GM18498 (cell line): Measurements from ENCODE around the gene MEG3.

Experiments used
- ATAC-seq: cut with Tn5 transposase; IDR thresholded peaks from one replicate; pipeline ENCODE4 v1.9.1; 2021; ENCODE audit warnings: mild to moderate bottlenecking, moderate library complexity; ENCODE audit not compliant: unreplicated experiment

Gene MEG3

DNA sequence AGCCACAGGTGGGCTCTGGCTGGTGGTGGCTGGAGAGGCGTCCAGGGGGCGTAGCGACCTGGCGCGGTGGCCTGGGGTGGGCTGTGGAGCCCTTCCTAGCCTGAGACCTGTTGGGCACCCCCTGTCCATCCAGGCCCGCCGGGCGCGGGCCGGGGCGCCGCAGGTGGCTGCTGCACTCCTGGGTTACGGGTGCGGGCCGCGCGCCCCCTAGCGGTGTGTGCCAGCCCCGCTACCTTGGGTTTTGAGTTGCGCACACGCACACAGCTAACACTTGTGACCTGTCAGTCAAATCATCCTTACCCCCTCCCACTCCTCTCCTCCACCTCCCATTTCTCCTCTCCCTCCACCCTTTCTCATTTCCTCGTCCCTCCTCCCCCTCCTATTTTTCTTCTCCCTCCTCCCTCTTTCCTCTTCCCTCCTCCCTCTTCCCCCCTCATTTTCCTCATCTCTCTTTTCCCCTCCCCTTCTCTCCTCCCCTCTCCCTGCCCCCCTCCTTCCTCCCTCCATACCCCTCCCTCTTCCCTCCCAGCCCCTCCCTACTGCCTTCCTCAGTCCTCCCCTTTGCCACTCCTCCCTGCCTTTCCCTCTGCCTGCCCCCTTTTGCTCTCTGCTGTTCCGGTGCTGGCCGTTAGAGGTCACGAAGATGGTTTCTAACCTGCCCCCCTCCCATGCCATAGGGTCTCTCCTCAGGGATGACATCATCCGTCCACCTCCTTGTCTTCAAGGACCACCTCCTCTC is 2.3 kb downstream of the MEG3 start:
- ATAC-seq: no peak

DNA sequence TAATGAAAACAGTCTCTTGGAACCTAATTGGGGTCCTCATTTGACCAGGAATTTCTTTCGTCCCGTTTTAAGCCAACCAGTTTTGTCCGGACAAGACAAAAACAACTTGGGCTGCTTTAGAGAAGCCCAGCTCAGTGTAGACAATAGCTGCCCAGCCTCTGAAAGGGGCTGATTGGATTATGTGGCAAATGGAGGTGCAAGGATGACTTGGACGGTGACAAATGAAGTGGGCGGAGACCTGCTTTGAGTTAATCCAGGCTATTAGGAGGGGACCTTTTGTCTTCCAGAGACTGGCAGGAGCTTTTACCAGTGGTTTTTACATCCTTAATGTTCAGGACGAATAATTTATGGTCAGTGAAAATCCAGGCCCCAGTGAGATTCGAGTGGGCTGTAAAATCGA is 4.8 kb downstream of the MEG3 start:
- ATAC-seq: no peak

DNA sequence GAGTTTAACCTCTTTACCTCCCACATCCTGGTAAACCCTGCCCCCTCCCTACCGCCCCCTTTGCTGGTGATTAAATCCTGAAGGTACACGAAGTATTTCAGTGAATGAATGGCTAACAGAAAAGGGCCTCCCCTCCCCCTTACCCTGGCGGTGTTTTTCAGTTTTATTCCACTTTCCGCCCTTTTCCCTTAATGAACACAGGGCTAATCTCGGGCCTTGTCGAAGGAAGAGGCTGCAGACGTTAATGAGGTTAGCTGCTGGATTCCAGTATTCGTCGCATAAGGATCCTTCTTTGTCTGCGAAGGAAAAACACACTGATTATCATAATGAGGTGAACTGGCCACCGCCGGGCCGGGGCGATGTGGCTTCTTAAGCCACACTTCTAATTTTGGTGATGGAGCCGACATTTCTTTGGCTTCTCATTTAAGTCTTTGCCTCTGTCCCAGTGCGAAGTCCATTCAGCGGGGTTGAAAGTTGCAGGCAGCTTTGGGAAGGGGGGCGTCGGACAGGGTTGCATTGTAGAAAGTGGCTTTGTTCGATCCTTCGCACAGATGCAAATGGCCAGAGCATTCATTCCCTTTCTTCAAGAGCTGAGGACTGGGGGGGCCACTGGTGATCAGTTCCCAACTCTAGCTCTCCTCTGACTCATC is 6.5 kb downstream of the MEG3 start:
- ATAC-seq: no peak

DNA sequence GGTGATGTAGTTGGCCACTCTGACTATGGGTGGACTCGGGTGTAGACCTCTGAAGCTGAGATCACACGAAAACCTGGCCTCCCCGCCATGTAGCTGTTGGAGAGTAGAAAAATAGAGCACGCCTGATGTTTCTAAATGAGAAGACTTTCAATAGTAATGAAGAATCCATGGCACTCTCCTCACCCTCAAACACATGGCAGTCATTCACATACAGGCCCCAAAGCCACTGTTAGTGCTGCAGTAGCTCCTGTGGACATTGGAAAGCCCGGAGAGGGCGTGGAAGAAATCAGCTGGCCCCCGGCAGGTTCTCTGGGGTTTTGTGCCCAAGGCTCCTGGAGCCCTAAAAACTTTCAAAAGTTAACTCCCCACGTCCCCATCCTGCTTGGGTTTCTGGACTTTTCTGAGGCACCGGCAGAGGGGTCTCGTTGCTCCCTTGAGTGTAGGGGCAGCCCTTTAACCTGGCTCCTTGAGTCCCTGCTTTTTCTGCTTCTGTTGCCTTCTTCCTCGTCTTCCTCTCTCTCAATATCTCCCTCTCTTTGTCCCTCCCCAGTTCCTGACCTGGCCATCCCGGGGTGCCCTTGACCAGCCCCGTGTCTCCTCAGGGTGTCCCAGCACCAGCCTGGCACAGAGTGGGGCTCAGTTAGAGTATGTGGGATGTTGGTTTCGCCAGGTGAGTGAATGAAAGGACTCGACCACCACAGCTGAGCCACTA is 8.3 kb downstream of the MEG3 start:
- ATAC-seq: no peak

DNA sequence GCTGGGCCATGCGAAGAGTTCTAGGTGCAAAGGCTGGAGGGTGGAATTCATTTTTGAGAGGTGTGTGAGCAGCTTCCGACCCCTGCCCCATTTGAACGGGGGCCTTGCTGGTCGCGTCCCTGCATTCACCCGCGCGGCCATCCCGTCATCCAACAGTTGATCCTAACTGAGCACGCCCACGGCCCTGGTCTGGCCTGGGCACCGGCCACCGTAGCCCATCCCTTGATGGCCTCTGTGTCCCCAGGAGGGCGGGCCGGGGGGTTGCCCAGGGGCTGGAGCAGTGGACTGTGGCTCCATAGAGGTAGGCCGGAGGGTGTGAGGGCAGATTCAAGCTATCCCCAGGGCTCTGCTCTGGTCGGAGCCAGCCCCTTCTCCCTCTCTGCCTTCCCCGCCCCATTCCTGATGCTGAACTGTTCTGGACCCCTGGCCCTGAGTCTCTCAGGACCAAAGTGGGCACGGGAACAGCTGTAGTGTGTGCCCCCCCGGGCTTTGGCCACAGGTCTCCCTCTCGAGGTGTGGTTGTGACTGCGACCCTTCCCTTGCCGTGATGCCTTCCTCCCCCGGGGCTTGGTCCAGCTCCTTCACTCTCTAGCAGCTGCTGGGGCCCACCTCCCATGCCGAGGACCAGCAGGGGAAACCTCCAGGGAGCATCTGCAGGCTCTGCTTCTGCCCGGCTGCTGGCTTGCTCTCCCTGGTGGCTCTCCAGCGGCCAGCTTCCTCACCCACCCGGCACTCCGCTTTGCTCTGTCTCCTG is 9.1 kb downstream of the MEG3 start:
- ATAC-seq: no peak

DNA sequence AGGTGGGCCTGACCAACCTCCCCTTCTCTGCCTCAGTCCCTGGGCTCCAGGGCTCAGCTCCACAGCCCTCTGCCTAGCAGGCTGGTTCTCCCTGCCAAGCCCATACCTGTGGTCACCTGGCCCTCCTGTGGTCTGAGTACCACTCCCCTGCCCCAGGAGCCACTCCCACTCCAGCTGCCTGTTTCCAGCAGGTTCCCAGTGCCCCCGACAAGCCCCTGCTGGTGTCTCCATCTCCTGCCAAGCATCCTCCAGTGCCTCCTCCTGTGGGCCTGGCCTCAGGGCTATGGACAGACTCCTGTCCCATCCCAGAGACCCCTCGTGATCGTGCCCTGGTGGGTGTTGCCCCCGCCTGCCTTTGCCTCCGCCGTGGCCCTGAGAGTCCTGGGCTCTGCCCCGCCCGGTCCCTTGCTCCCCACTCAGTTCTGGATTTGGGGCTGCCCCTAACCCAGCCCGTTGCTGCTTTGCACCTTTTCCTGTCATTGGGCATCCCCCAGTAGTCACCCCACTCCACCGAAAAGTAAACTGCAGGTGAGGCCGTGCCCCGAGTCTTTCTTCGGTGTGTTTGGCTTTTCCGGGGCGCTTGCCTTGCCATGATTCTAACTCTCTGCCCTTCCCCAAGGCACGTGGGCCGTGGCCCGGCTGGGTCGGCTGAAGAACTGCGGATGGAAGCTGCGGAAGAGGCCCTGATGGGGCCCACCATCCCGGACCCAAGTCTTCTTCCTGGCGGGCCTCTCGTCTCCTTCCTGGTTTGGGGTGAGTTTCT is 9.8 kb downstream of the MEG3 start:
- no peak for ATAC-seq

DNA sequence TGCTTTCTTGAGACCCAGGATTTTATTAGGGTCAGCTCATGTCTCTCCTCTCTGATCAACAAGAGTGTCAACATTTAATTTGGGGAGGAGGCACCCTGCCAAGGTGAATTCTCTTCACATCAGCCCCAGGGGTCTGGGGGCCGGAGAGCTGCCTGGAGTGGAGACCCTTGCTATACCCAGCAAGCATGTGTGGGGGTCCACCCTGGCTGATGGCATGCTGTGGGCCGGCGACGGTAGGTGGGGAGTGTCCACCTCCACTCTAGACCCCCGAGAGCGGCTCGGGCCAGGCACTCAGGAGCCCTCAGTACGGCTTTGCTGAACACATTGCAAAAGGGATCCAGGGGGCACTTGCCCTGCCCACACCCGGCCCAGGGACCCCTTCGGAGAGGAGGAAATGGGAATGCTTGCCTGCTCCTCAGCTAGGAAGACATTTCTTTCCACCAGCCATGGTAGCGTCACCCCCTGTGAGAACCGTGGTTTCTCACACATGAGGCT is 10.4 kb downstream of the MEG3 start:
- ATAC-seq: no peak

DNA sequence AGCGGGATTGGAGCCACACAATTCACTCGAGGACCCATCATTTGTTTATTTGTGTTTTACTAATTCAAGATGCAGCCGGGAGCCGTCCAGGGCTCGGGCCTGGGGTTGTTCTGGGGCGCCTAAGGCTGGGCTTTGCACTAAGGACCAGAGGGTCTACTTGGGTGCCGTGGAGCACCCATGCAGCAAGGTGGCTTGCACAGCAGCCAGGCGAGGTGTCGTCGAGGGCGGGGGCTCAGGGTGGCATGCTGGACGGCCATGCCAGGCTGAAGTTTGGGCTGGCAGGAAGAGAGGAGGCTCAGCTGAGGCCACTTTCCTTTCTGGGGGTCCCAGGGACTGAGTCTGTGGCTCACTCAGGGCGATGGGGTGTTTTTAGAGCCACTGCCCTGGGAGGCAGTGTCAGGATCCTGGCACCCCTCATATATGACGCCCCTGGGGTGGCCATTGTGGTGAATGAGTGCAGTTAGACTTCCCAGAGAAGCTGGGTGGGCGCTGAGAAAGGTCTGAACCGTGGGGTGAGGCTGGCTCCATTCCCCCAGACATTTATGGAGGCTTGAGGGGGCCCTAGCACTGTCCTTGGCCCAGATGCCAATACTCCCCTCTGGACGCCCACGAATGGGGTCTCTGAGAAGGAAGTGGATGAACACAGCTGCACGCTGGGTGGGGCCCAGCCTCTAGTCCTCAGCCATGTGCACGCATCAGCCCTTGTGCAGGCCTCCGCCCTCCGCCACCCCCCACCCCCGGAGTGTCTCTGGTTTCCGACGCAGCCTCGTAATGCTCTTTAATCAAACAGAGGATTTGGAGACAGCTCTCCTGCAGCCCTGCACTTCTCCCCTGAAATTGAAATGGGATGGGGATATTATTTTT is 11.3 kb downstream of the MEG3 start:
- no peak for ATAC-seq

DNA sequence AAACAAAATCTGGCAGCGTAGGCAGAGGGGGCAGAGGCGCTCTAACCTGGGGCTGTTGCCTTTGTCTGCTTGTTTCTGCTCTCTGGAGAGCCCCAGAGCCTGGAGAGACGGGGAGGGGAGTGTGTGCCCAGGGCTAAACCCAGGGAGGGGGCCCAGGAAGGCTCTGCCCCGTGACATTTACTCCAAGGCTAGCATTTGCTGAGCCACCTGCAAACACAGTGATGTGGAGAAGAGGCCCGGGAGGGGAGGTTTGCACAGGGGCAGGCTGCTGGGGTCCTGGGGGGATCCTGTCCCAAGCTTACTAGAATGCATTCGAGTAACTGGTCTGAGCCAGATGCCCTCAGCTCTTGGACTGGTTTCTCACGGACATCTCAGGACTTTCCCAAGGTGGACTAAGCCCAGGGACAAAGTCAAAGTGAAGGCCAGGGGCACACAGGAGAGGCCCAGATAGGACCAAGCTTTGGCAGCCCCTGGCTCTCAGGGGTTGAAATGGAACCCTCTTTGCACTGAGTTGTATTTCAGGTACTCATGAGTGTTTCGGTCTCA is 12.0 kb downstream of the MEG3 start:
- ATAC-seq: no peak

DNA sequence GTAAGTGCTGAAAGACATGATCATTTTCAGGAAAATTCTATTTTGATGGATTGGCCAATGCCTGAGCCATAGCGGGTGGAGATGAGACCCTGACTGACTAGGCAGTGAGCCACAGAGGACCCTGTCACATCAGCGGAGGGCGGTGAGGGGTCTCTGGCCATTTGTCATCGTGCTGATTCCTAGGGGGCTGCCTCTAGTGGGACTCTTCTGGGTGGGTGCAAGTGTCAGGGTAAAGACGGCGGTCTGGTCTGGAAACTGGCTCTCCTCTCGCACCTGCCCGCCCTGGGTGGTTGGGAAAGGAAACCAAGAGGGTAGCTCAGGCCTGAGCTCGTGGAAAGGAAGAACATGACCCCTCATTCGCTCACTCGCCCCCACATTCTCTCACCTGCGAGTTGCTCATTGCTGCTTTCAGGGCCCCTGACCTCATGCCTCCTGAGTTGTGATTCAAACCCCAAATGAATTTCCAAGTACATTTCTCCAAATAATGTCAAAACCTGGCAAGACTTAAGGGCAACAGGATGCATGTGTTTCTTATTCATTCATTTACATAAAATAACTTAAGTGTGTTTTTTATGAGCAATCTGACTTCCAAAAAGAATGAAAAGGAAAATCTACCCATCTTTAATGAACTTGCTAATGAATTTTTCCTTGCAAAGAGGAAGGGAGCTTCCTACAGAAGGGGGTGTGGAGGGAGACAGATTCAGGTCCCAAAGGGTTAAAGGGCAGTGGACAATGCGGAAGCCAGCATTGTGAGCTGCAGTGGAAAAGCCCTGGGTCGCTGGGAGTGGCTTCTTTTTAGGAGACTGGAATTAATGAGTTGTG is 12.8 kb downstream of the MEG3 start:
- ATAC-seq: no peak

DNA sequence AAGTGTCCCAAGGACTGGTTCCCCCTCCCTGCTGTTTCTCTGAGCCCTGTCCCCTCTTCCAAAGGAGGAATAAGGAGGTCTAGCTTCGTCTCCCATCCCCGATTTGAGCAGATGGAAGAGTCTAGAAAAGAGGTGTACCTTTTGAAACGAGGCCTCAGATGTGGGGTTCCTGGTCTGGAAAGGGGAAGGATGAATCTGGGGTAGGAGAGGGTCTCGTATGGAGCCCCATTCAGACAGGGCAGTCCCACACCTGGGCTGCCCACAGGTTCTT is 13.3 kb downstream of the MEG3 start:
- ATAC-seq: no peak

DNA sequence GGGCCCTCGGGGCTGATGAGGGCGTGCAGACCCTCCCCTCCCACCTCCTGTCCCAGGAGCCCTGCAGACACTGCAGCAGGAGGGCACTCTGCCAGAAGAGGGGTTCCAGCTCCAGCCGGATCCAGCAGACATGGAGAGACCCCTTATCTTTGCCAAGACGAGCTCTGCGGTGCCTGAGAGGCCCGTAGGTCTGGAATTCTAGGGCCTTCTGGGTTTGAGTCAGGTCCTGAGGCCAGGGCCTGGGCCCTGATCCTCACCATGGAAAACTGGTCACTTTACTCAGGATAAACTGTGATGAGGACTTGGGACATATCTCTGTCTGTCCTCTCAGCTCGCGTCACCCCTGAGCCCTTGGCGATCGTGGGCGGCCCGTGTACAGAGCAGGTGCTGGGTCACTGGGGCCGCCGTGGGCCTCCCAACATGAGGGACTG is 13.8 kb downstream of the MEG3 start:
- ATAC-seq: no peak

DNA sequence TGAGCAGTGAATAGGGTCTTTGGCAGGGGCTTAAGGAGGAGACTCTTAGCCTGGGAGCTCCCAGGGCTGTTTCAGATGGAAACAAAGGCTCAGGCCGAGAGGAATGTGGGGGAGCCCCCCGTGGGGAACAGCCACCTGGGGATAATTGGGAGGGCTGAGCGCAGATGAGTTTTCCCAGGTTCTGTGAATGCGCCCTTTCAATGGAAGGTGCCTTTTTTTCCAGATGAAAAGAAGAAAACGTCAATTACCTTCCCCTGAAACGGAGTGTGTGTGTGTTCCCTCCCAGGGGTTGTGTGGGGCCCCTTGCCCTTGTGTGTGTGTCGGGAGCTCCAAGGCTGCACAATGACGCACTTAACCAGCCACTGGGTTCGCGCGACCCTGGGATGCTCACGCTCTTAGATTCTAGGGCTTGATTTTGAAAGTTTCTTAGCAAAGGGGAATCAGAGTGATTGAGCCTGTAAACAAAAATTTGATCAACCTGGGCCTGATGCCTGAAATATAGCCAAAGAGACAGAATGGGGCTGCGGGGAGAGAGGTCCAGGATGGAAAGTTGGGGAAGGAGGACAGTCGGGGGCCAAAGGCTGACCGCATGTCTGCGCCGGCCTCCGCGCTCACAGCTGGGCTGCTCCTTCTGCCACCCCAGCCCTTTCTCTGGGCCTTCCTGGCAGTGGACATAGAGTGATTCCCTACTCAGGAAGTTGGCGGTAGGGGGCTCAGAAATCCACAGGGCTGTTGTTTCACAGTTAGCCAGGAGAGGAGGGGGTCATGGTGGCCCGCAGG is 14.6 kb downstream of the MEG3 start:
- no peak for ATAC-seq

DNA sequence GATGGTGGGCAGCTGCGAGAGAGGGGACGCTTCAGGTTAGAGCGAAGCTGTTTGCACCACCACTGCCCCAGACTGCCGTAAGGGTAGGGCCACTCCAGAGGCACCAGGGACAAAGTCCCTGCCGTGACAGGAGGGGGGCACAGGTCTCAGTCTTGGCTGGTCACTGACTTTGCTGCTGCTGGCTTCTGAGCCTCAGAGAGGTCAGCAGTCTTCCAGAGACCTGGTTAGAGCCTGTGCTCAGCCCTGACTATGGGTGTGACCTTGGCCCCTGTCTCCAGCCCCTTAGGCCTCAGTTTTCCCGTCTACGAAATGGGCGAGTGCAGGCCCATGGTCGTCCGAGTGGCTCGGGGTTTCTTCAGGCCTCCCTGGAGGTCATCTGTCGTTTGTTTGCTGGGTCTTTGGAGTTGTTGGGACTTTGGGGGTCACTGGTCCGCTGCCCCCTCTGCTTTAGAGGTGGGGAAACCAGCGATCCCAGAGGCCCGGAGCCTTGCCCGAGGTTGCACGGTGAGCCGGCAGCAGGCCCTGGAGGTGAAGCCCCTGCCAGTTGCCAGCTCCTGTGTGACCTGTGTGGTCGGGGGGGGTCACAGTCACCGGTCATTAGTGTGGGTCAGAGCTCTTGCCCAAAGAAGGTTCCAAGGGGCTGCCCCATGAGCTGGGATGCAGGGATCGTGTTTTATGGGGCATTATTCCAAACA is 15.3 kb downstream of the MEG3 start:
- ATAC-seq: no peak

DNA sequence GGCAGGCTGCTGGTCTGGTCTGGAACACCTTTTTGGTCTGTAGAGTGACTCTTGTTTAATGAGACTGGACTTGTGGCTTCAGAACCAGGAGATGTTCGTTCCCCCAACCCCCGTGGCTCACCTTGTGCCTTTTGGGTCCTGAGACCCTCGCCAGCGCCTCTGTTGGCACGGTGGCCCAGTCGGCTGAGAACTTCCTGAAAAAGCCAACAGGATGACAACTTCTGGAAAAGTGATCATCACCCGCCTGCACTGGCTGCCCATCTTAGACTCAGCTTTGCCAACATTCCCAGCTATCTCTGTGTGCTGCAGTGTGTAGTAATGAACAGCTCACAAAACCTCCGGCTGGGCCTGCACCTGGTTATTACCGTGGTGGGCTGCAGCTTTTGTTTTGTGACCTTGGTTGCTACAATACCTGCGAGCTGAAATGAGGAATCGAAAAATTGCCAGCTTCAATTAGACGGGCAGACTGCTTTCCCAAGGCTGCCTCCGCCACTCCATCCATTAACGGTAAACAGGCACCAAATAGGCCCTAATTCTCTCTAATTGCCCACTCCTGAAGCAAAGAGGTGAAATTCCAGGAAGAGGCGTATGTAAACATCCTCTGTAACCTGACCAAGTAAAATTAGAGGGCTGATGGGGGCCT is 16.0 kb downstream of the MEG3 start:
- ATAC-seq: no peak

DNA sequence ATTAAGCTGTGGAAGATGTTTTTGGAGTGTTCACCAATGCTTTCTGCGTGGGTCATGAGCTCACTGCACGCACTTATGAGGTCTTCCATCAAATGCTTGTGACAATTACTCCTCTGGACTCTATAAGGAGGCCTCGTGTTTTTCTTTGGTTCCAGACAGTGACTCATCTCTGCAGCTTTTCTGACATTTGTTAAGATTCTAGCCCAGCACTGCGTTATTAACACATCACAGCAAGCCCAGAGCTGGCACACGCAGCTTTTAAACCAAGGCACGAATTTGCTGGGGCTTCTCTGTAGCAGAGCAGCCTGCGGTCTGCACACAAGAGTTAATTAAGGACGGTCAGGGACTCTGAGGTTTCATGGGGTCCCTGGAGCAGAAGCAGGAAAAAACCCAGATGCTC is 16.9 kb downstream of the MEG3 start:
- ATAC-seq: no peak

DNA sequence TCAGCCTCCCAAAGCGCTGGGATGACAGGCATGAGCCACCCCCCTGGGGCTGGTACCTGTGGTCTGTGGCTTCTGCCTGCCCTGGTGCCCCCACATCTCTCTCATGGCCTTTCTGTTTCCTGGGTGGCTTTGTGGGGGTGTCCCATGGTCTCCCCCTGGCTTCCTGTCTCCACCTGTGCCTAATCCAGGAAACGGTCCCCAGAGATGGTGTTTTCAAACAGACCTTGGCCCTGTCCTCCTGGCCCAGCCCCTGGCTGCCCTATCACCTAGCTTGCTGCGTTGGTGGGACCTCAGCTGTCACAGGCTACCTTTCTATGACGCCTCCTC is 18.1 kb downstream of the MEG3 start:
- no peak for ATAC-seq
